ENCODE measurements around the gene MAN1C1. TPM values are rescaled to one million over a fixed set of nuclear protein-coding genes. Genes with fewer than 3 reads are reported as not detected.

Gene MAN1C1
- total and polyA plus RNA-seq, 10 of the 15 experiments (the other 5 are each of a cell fraction or from before 2014, with no cell fraction given), result 0.12 to 0.56 (median 0.22) TPM; not detected in 3

DNA sequence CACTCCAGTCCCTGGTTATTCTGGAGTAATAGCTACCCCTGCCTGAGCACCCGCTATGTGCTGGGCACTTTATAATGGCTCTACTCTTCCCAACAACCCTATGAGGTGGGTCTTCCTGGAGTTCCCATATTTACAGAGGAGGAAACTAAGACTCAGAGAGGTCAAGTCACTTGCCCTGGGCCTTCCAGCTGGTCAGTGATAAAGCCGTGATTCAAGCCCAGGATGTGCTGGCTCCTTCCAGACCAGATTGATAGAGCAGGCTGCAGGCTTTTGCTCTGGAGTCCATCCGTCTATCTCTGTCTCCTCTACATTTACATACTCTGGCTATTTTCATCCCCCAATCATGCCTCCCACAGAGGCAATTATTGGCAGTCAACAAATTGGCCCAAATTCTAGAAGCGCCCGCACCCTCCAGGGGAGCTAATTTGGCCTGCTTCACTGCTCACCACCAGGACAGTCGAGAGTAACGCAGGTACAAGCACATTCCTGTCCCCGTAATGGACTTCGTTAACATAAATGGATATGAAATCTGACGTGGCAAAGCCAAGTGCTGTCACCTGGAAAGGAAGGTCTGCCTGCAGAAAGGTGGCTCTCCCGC is 143.6 kb downstream of the MAN1C1 start:
- RAD21 ChIA-PET (ENCODE audit: unreplicated experiment), result no interaction called here
- in situ Hi-C loops (cut with MboI), result no loop called here

More for the DNA sequence above, 143.6 kb downstream of the MAN1C1 start:
- no TSS peak for BruUV-seq (replicated peaks)
- Histone ChIP-seq H4K20me1 (ENCODE audit: control insufficient read depth, insufficient read depth) (no peaks in the 10 kb centered on the region), H3K4me3 (no peak overlapping the region), H3K9ac (ENCODE audit: control insufficient read depth, insufficient read depth, low read length) (no peak overlapping the region), H3K27me3 (replicated peaks in 1 of 2; ENCODE audit: control insufficient read depth in 2 of 2, insufficient read depth in 2 of 2, low read length in 1 of 2) (peaks cover 0 to 4% of the 10 kb centered on the region in 2 experiments; a peak in 3 of 4 replicates), H3K4me1 (ENCODE audit: control insufficient read depth, insufficient read depth, low read length) (no peaks in the 10 kb centered on the region), H3K79me2 (ENCODE audit: control insufficient read depth, insufficient read depth, low read length) (no peaks in the 10 kb centered on the region), H2AFZ (ENCODE audit: control insufficient read depth, low read depth, low read length) (no peak overlapping the region), H3K4me2 (ENCODE audit: control insufficient read depth, insufficient read depth) (no peak overlapping the region), H3K9me3 (replicated peaks; ENCODE audit: control insufficient read depth, insufficient read depth, low read length) (no peaks in the 10 kb centered on the region), H3K36me3 (ENCODE audit: control insufficient read depth in 2 of 2, insufficient read depth in 2 of 2, low read length in 1 of 2) (no peaks in the 10 kb centered on the region), H3K27ac (ENCODE audit: control insufficient read depth, insufficient read depth) (no peak overlapping the region)
- DNase-seq (ENCODE audit: low read depth, low spot score) (no peak), ATAC-seq (no peak), FAIRE-seq (no peak)
- no peak for TF ChIP-seq CHD1 (IDR thresholded peaks at IDR 0.05; ENCODE audit: low read depth, low read length)
- TF ChIP-seq, protein P1, sequence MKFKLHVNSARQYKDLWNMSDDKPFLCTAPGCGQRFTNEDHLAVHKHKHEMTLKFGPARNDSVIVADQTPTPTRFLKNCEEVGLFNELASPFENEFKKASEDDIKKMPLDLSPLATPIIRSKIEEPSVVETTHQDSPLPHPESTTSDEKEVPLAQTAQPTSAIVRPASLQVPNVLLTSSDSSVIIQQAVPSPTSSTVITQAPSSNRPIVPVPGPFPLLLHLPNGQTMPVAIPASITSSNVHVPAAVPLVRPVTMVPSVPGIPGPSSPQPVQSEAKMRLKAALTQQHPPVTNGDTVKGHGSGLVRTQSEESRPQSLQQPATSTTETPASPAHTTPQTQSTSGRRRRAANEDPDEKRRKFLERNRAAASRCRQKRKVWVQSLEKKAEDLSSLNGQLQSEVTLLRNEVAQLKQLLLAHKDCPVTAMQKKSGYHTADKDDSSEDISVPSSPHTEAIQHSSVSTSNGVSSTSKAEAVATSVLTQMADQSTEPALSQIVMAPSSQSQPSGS (IDR thresholded peaks at IDR 0.05; ENCODE audit: low read length), result no peak
- TF ChIP-seq, protein P2, sequence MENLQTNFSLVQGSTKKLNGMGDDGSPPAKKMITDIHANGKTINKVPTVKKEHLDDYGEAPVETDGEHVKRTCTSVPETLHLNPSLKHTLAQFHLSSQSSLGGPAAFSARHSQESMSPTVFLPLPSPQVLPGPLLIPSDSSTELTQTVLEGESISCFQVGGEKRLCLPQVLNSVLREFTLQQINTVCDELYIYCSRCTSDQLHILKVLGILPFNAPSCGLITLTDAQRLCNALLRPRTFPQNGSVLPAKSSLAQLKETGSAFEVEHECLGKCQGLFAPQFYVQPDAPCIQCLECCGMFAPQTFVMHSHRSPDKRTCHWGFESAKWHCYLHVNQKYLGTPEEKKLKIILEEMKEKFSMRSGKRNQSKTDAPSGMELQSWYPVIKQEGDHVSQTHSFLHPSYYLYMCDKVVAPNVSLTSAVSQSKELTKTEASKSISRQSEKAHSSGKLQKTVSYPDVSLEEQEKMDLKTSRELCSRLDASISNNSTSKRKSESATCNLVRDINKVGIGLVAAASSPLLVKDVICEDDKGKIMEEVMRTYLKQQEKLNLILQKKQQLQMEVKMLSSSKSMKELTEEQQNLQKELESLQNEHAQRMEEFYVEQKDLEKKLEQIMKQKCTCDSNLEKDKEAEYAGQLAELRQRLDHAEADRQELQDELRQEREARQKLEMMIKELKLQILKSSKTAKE (IDR thresholded peaks at IDR 0.05; ENCODE audit: low read depth, poor library complexity, severe bottlenecking), result no peak
- TF ChIP-seq, protein P3, sequence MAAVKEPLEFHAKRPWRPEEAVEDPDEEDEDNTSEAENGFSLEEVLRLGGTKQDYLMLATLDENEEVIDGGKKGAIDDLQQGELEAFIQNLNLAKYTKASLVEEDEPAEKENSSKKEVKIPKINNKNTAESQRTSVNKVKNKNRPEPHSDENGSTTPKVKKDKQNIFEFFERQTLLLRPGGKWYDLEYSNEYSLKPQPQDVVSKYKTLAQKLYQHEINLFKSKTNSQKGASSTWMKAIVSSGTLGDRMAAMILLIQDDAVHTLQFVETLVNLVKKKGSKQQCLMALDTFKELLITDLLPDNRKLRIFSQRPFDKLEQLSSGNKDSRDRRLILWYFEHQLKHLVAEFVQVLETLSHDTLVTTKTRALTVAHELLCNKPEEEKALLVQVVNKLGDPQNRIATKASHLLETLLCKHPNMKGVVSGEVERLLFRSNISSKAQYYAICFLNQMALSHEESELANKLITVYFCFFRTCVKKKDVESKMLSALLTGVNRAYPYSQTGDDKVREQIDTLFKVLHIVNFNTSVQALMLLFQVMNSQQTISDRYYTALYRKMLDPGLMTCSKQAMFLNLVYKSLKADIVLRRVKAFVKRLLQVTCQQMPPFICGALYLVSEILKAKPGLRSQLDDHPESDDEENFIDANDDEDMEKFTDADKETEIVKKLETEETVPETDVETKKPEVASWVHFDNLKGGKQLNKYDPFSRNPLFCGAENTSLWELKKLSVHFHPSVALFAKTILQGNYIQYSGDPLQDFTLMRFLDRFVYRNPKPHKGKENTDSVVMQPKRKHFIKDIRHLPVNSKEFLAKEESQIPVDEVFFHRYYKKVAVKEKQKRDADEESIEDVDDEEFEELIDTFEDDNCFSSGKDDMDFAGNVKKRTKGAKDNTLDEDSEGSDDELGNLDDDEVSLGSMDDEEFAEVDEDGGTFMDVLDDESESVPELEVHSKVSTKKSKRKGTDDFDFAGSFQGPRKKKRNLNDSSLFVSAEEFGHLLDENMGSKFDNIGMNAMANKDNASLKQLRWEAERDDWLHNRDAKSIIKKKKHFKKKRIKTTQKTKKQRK (IDR thresholded peaks at IDR 0.05; ENCODE audit: low read depth, low read length), result no peak
- TF ChIP-seq EGR1 (IDR thresholded peaks at IDR 0.05; ENCODE audit: borderline replicate concordance in 1 of 2, low read depth in 2 of 2, low read length in 2 of 2), result no peak
- no peak for TF ChIP-seq NFIC (IDR thresholded peaks at IDR 0.05; ENCODE audit: low read depth, low read length)
- intact Hi-C loops (cut with micrococcal nuclease; ENCODE audit: unreplicated experiment), result no loop called here
- ChIA-PET POLR2A (no interaction called here), SMC1A (ENCODE audit: uncharacterized antibody, unreplicated experiment) (no interaction called here), CTCF (interaction anchor here (0.7 kb wide), 1 partner anchor 29 kb away, joined by 4 read pairs; no protein-coding TSS in a partner anchor)
- WGBS (ENCODE audit: insufficient coverage, insufficient replicate concordance, low lambda C conversion rate, missing lambda C conversion rate), result 60% methylated on average over 11 of the region's 11 CpGs

Data from GM12878 (cell line).